ENCODE measurements around the gene SPATA9. TPM values are rescaled to one million over a fixed set of nuclear protein-coding genes. Genes with fewer than 3 reads are reported as not detected.
A peak's percentile ranks its signal among the peaks of the same experiment; 100 is the strongest.

The SPATA9 gene
- total and polyA plus RNA-seq, 2 donors = 0.19 to 0.68 TPM

DNA sequence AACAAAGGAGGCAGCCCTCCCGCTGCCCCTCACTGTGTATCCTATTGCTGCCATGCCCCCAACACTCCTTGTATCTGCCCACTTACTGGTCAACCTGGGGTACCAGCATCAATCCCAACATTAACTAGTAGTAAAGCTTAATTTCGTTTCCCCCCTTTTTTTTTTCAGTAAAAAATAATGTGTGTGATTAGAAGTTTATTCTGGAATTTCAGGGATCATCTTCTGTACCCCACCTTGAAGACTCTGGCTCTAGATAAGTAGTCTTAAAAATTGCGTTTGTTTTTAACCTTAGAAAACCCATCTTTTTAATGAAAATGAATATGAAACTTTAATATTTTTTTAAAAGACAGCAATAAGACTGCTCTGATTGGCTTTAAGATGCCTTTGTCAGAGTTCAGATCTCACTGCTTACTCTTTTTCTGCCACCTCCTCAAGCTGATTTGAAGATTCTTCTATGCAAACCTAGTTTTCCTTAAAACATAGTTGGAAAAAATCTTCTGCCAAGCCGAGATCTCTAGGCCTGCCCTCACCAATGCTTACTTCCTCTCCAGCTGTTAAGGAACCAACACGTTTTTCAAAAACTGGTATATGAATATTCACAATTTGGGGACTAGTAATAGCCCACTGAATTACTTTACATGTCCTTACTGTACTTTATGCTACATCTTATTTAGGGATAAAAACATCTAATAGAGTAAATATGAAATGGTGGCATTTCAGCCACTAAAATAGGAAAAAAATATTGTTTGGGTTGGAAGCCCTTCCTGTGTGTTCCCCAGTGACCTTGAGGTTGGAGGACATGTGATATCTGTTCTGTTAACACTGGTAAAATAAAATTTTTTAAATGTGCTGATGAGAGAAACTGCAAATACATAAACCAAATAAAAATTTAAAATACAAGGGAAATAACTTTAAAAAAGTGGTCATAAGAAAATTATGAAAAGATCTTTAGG, 44.3 kb upstream of the SPATA9 start:
- peak in 1 of 9 donors; percentile 22 for DNase-seq (ENCODE audit: low read depth in 6 of 9, low spot score in 9 of 9)
- H3K36me3 ChIP-seq (ENCODE audit: control insufficient read depth in 2 of 2, insufficient read depth in 2 of 2, low read length in 1 of 2) = no peaks in the 10 kb centered on the region
- WGBS = 68% methylated on average over 5 of the region's 5 CpGs
- peak overlapping the region in 1 of 2 donors; percentile 45 for H3K27ac ChIP-seq (ENCODE audit: low read depth in 1 of 2, low read length in 1 of 2)
- no peaks in the 10 kb centered on the region for H3K9me3 ChIP-seq (ENCODE audit: control insufficient read depth in 2 of 2, insufficient read depth in 1 of 2, low read length in 1 of 2)
- no peak overlapping the region for H3K4me3 ChIP-seq (ENCODE audit: low read length in 2 of 2)
- H3K4me1 ChIP-seq (ENCODE audit: control insufficient read depth in 2 of 2, insufficient read depth in 2 of 2, low read length in 2 of 2) = peaks cover 10 to 35% of the 10 kb centered on the region in 2 donors
- peaks cover 2 to 10% of the 10 kb centered on the region in 2 donors for H3K27me3 ChIP-seq (ENCODE audit: control insufficient read depth in 2 of 2, insufficient read depth in 1 of 2, low read length in 1 of 2)

DNA sequence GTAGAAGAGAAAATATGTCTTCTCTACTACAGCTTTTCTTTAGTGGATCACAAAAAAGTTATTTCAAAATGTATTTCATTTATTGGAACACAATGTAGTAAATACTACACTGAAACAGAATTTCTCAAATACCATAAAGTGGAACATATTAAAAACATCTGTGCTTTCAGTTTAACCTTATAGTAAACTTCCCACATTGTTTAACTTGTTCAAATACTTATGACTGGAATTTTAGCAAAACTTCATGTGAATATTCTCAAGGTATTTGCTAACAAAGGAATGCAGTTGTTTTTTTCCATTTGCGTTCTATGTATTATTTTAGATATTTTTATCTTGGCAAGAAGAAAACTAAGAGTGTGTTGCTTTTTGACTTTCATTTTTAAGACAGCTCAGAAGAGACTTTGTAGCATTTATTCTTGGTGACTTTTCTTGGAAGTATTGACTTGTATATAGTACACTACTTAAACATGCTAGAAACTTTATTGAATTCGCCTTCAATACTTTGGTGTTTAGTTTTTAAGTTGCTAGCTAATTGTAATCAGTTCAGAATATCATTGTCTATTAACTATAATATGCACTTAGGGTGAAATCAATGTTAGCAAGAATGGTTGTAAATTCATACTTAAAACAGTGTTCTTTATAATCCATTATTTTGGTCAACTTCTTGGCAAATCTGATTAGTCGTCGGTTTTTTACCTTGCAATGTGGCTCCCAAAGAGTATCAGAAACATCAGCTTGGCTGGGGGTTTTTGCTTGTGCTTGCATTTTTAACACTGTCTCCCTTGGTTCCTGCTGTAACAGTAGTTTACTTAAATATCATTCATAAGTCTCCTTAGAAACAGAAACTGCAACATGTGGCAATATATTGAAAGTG, 43.4 kb upstream of the SPATA9 start:
- H3K4me3 ChIP-seq (ENCODE audit: low read length in 2 of 2) = no peak overlapping the region
- peak overlapping the region in 1 of 2 donors; percentile 45 for H3K27ac ChIP-seq (ENCODE audit: low read depth in 1 of 2, low read length in 1 of 2)

GRCh38 chr5:95725071-95725820, 42.5 kb upstream of the SPATA9 start:
- Histone ChIP-seq H3K9me3 (ENCODE audit: control insufficient read depth in 2 of 2, insufficient read depth in 1 of 2, low read length in 1 of 2) (no peaks in the 10 kb centered on the region), H3K36me3 (ENCODE audit: control insufficient read depth in 2 of 2, insufficient read depth in 2 of 2, low read length in 1 of 2) (no peaks in the 10 kb centered on the region), H3K27me3 (ENCODE audit: control insufficient read depth in 2 of 2, insufficient read depth in 1 of 2, low read length in 1 of 2) (no peaks in the 10 kb centered on the region), H3K4me3 (ENCODE audit: low read length in 2 of 2) (no peak overlapping the region), H3K4me1 (ENCODE audit: control insufficient read depth in 2 of 2, insufficient read depth in 2 of 2, low read length in 2 of 2) (peaks cover 5 to 28% of the 10 kb centered on the region in 2 donors), H3K27ac (ENCODE audit: low read depth in 1 of 2, low read length in 1 of 2) (no peak overlapping the region)
- 84% methylated on average over 5 of the region's 5 CpGs for WGBS
- DNase-seq (ENCODE audit: low read depth in 6 of 9, low spot score in 9 of 9) = no peak

More for the DNA sequence above, 43.4 kb upstream of the SPATA9 start:
- Histone ChIP-seq H3K27me3 (ENCODE audit: control insufficient read depth in 2 of 2, insufficient read depth in 1 of 2, low read length in 1 of 2) (peaks cover 0 to 3% of the 10 kb centered on the region in 2 donors), H3K36me3 (ENCODE audit: control insufficient read depth in 2 of 2, insufficient read depth in 2 of 2, low read length in 1 of 2) (no peaks in the 10 kb centered on the region), H3K4me1 (ENCODE audit: control insufficient read depth in 2 of 2, insufficient read depth in 2 of 2, low read length in 2 of 2) (peaks cover 5 to 31% of the 10 kb centered on the region in 2 donors), H3K9me3 (ENCODE audit: control insufficient read depth in 2 of 2, insufficient read depth in 1 of 2, low read length in 1 of 2) (no peaks in the 10 kb centered on the region)
- 90% methylated on average over 4 of the region's 4 CpGs for WGBS
- DNase-seq (ENCODE audit: low read depth in 6 of 9, low spot score in 9 of 9) = peak in 1 of 9 donors; percentile 24

- H3K27me3 ChIP-seq (ENCODE audit: control insufficient read depth in 2 of 2, insufficient read depth in 1 of 2, low read length in 1 of 2) = no peaks in the 10 kb centered on the region
- no peaks in the 10 kb centered on the region for H3K36me3 ChIP-seq (ENCODE audit: control insufficient read depth in 2 of 2, insufficient read depth in 2 of 2, low read length in 1 of 2)
- 75% methylated on average over 5 of the region's 5 CpGs for WGBS
- peaks cover 5 to 29% of the 10 kb centered on the region in 2 donors for H3K4me1 ChIP-seq (ENCODE audit: control insufficient read depth in 2 of 2, insufficient read depth in 2 of 2, low read length in 2 of 2)
- H3K27ac ChIP-seq (ENCODE audit: low read depth in 1 of 2, low read length in 1 of 2) = no peak overlapping the region
- no peak overlapping the region for H3K4me3 ChIP-seq (ENCODE audit: low read length in 2 of 2)
- peak in 1 of 9 donors; percentile 50 for DNase-seq (ENCODE audit: low read depth in 6 of 9, low spot score in 9 of 9)
- H3K9me3 ChIP-seq (ENCODE audit: control insufficient read depth in 2 of 2, insufficient read depth in 1 of 2, low read length in 1 of 2) = no peaks in the 10 kb centered on the region
Measured at GRCh38 chr5:95723632-95724369, 41.0 kb upstream of the SPATA9 start.

DNA sequence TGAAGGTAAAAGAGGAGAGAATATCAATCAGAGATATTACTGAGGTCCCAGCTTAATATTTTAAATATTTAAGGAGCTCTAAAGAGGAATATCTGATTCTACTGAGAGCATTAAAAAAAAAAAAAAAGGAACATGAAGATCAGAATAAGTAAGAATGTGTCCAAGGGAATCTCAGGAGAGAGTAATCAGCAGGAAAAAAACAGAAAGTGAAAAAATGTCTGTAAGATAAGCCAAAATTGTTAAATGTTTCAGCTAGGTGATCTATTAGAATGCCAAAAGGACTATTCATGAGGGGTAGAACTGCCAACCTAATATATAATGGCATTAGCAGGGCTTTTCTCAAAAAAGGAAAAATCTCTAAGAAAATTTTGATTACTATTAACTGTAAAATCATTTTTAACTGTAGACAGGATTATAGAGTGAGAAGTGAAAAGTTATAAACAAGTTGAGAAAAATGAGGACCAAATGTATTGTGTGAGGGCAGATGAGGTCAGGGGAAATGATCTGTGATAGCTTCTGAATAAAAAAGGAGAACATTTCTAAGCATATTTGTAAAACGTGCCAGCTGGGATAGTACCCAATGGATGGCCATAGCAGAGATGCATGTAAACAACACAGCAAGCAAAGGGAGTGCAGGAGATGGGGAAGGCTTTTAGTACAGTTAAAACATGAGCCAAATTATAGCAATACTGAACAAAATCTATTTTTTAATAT, 38.9 kb upstream of the SPATA9 start:
- Histone ChIP-seq H3K27me3 (ENCODE audit: control insufficient read depth in 2 of 2, insufficient read depth in 1 of 2, low read length in 1 of 2) (no peaks in the 10 kb centered on the region), H3K36me3 (ENCODE audit: control insufficient read depth in 2 of 2, insufficient read depth in 2 of 2, low read length in 1 of 2) (no peaks in the 10 kb centered on the region), H3K27ac (ENCODE audit: low read depth in 1 of 2, low read length in 1 of 2) (no peak overlapping the region), H3K9me3 (ENCODE audit: control insufficient read depth in 2 of 2, insufficient read depth in 1 of 2, low read length in 1 of 2) (no peaks in the 10 kb centered on the region), H3K4me1 (ENCODE audit: control insufficient read depth in 2 of 2, insufficient read depth in 2 of 2, low read length in 2 of 2) (peaks cover 12 to 22% of the 10 kb centered on the region in 2 donors), H3K4me3 (ENCODE audit: low read length in 2 of 2) (no peak overlapping the region)
- no peak for DNase-seq (ENCODE audit: low read depth in 6 of 9, low spot score in 9 of 9)
- WGBS = 55% methylated on average over 1 of the region's 1 CpG

GRCh38 chr5:95720094-95720786, 37.4 kb upstream of the SPATA9 start:
- 91% methylated on average over 3 of the region's 3 CpGs for WGBS
- DNase-seq (ENCODE audit: low read depth in 6 of 9, low spot score in 9 of 9) = no peak

GRCh38 chr5:95718738-95719137, 35.9 kb upstream of the SPATA9 start:
- H3K4me3 ChIP-seq (ENCODE audit: low read length in 2 of 2) = no peak overlapping the region
- no peak overlapping the region for H3K27ac ChIP-seq (ENCODE audit: low read depth in 1 of 2, low read length in 1 of 2)
- H3K4me1 ChIP-seq (ENCODE audit: control insufficient read depth in 2 of 2, insufficient read depth in 2 of 2, low read length in 2 of 2) = peaks cover 12 to 18% of the 10 kb centered on the region in 2 donors
- H3K27me3 ChIP-seq (ENCODE audit: control insufficient read depth in 2 of 2, insufficient read depth in 1 of 2, low read length in 1 of 2) = no peaks in the 10 kb centered on the region
- 88% methylated on average over 2 of the region's 2 CpGs for WGBS
- no peaks in the 10 kb centered on the region for H3K36me3 ChIP-seq (ENCODE audit: control insufficient read depth in 2 of 2, insufficient read depth in 2 of 2, low read length in 1 of 2)
- DNase-seq (ENCODE audit: low read depth in 6 of 9, low spot score in 9 of 9) = no peak
- H3K9me3 ChIP-seq (ENCODE audit: control insufficient read depth in 2 of 2, insufficient read depth in 1 of 2, low read length in 1 of 2) = no peaks in the 10 kb centered on the region

More at GRCh38 chr5:95720094-95720786, 37.4 kb upstream of the SPATA9 start:
- Histone ChIP-seq H3K4me3 (ENCODE audit: low read length in 2 of 2) (no peak overlapping the region), H3K4me1 (ENCODE audit: control insufficient read depth in 2 of 2, insufficient read depth in 2 of 2, low read length in 2 of 2) (peaks cover 12 to 18% of the 10 kb centered on the region in 2 donors), H3K9me3 (ENCODE audit: control insufficient read depth in 2 of 2, insufficient read depth in 1 of 2, low read length in 1 of 2) (no peaks in the 10 kb centered on the region), H3K27me3 (ENCODE audit: control insufficient read depth in 2 of 2, insufficient read depth in 1 of 2, low read length in 1 of 2) (no peaks in the 10 kb centered on the region), H3K36me3 (ENCODE audit: control insufficient read depth in 2 of 2, insufficient read depth in 2 of 2, low read length in 1 of 2) (no peaks in the 10 kb centered on the region), H3K27ac (ENCODE audit: low read depth in 1 of 2, low read length in 1 of 2) (no peak overlapping the region)

All from thymus (tissue), 11 donors.